OCI-LY3 (cell line): ENCODE results near the gene TSR1.

ENCODE experiments used
- CTCF ChIP-seq: fragments of 200-600, 300-600 bp; sonication (generic); IDR thresholded peaks from 2 replicates; pipeline ENCODE4 v1.5.1; 2014; ENCODE audit warnings: antibody characterized with exemption, low read length, low read depth
- EZH2phosphoT487 ChIP-seq: fragments of 200-600 bp; shearing (Covaris generic); IDR thresholded peaks from 2 replicates; pipeline ENCODE4 v1.6.1; 2018; ENCODE audit warnings: antibody characterized with exemption, mixed run types, low read depth

- TF ChIP-seq CTCF (no peak), EZH2phosphoT487 (no peak)
Measured at GRCh38 chr17:2289878-2290478, 46.3 kb downstream of the TSR1 start.
